Measurements from ENCODE around the gene PPP4R2.

DNA sequence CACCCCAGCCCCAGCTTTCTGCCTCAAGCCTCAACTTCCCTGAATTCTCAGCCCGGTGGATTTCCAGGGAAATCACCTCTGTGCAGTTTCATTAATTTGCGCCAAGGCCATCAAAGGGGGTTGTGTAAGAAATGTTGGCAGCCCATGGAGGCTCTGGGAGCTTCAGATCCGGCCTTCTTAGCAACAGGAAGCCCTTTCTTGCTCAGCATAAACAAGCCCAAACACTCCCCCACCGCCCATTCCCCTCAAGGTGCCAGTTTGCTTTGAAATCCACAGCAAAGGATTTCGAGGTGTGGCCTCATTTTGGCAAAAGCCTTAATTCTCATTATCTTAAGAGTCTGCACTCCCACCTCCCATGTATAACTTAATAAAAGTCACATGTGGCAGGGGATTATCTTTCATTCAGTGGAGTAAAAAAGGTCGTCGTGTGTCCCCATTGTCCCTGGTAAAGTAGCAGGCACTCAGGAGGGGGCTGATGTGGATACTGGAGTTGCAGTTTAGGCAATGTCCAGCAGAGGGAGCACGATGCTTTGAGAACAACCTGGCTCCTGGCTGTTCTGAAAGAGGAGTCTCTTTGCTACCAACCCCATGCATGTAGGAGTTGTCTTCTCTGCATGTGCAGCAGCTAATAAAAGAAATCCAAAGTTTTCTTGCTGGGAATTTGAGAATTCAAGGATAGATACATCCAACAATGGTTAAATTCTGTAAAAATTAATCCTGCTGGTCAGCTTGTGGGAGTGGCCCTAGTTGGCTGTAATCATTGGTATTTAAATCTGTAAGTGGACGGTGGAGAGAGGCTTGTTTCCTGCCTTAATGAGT, 104.3 kb downstream of the PPP4R2 start:
- TF ChIP-seq POLR2A (IDR thresholded peaks at IDR 0.05), result no peak
- TF ChIP-seq, protein P1, sequence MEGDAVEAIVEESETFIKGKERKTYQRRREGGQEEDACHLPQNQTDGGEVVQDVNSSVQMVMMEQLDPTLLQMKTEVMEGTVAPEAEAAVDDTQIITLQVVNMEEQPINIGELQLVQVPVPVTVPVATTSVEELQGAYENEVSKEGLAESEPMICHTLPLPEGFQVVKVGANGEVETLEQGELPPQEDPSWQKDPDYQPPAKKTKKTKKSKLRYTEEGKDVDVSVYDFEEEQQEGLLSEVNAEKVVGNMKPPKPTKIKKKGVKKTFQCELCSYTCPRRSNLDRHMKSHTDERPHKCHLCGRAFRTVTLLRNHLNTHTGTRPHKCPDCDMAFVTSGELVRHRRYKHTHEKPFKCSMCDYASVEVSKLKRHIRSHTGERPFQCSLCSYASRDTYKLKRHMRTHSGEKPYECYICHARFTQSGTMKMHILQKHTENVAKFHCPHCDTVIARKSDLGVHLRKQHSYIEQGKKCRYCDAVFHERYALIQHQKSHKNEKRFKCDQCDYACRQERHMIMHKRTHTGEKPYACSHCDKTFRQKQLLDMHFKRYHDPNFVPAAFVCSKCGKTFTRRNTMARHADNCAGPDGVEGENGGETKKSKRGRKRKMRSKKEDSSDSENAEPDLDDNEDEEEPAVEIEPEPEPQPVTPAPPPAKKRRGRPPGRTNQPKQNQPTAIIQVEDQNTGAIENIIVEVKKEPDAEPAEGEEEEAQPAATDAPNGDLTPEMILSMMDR (IDR thresholded peaks at IDR 0.05), result peak; percentile 89 to 97 (median 92)

Data from adrenal gland (tissue), 5 donors.